ENCODE measurements around the gene KIF1B.

GRCh38 chr1:10402729-10403274, 192.4 kb downstream of the KIF1B start:
- TF ChIP-seq POLR2AphosphoS5 (IDR thresholded peaks at IDR 0.05; ENCODE audit: low read depth, low read length) (no peak), SIN3A (IDR thresholded peaks at IDR 0.05; ENCODE audit: low read depth) (no peak)

All from HCT116 (cell line).